Frontal cortex (tissue), 4 donors: ENCODE results near the gene BIN2. TPM values are rescaled to one million over a fixed set of nuclear protein-coding genes. Genes with fewer than 3 reads are reported as not detected.
"Not testable (repeated sequence)": the region's sequence is repeated elsewhere in the genome, so short reads cannot be mapped to it uniquely, and the experiment has no call there.

Experiments
- DNase-seq, 2 donors: peaks; one replicate each; pipeline ENCODE4 v3.0.0; 2012; ENCODE audit warnings: low spot score in 2 of 2
- FAIRE-seq: peaks from 2 replicates; lab custom pipeline; 2012; peaks lifted over from hg19 to GRCh38; lab: Jason Lieb, UNC
- total RNA-seq: library from RNA; depleted of rRNA; stranded (reverse); fragments of >200 nt; gene quantifications from one replicate; pipeline ENCODE4 v1.2.3, GENCODE V29; 2014
- donor health status: control.
- donor health status: control.
- donor health status: control.

The BIN2 gene
- total RNA-seq, 1 donor from 2014 or later, result 1.2 TPM

GRCh38 chr12:51348116-51348515, 24.1 kb upstream of the BIN2 start:
- FAIRE-seq, result no peak

DNA sequence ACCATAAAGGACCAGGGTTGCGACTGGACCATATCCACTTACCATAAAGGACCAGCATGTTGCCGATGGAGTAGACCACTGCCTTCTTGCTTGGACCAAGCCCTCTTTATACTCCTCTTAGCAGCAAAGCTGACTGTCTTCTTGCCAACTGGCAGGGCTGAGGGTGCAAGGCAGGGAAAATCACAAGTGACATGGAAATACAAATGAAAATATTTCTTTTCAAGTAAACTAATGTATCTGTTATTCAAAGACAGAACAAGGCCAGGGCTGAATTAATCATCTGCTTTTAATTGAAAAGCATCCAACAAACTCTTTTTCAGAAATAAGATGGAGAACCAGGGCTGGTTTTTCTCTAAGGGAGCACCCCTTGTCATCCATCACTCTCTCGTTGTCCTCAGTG, 22.6 kb upstream of the BIN2 start, which contains the start of gene CELA1:
Gene CELA1 (minus strand): TSS at position 99 of the 400 bp plus-strand sequence. CDS start 41 bp downstream, at position 58.
- DNase-seq (no peak), FAIRE-seq (no peak)

More at GRCh38 chr12:51348116-51348515, 24.1 kb upstream of the BIN2 start:
- no peak for DNase-seq

GRCh38 chr12:51345681-51346080, 21.7 kb upstream of the BIN2 start:
- DNase-seq, result no peak

DNA sequence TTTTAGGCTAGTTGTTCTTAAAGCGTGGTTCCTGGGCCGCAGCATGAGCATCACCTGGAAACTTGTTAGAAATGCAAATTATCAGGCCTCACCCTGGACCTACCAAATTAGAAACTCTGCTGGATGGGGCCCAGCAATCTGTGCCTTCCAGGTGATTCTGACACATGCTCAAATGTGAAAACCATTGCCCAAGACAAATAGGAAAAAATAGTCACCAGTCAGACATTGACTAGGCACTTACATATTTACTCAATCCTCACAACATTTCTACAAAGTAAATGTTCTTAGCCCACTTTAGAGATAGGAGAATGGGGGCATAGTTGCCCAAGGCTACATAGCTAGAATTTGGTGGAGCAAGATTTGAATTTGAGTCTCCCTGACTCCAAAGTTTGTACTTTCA, 19.2 kb upstream of the BIN2 start:
- FAIRE-seq, result no peak
- no peak for DNase-seq

More at GRCh38 chr12:51345681-51346080, 21.7 kb upstream of the BIN2 start:
- no peak for FAIRE-seq

DNA sequence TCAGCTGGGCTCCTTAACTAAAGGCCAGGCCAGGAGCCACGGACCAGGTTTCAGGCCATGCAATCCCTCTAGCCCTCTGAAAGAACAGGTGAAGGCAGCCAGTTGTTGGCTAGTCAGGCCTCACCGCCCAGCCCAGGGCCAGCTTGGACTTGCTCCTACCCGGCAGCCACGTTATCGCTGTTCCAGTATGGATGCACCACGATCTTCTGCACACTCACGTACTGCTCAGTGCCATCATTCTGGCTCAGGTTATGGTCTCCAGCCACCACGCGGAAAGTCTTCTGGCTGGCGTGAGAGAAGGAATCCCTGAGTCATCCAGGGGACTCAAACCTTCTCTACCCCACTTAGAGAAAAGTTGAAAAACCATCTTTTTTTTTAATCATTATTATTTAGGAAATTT, 18.4 kb upstream of the BIN2 start:
- FAIRE-seq (no peak), DNase-seq (no peak)

GRCh38 chr12:51341251-51342007, 17.5 kb upstream of the BIN2 start:
- DNase-seq (peak; percentile 59 to 71), FAIRE-seq (no peak)

GRCh38 chr12:51339750-51340149, 15.8 kb upstream of the BIN2 start:
- DNase-seq, result no peak
- FAIRE-seq, result no peak

- DNase-seq, FAIRE-seq: not testable (repeated sequence)
Measured at GRCh38 chr12:51337336-51337735, 13.4 kb upstream of the BIN2 start.

- FAIRE-seq (no peak), DNase-seq (no peak)
Measured at GRCh38 chr12:51335931-51336330, 12.0 kb upstream of the BIN2 start.

DNA sequence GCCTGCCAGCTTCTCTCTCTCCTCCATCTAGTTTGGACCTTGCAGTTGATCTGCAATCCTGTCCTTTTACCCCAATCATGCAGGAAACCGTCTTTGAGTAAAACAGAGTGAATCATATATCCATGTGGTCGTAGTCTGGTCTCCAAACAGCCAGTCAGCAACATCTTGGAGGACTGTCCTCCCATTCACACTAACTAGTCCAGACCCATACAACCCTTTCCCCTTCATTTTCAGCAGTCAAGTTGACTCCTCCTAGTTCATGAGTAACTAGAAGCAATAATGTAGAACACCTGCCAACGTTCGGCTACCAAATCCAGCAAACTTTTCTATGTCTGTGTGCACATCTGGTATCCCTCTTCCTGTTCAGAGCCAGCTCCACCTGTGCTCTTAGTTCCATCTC, 10.8 kb upstream of the BIN2 start:
- DNase-seq (no peak), FAIRE-seq (no peak)

- DNase-seq, result no peak
Measured at GRCh38 chr12:51333536-51333935, 9.6 kb upstream of the BIN2 start.

DNA sequence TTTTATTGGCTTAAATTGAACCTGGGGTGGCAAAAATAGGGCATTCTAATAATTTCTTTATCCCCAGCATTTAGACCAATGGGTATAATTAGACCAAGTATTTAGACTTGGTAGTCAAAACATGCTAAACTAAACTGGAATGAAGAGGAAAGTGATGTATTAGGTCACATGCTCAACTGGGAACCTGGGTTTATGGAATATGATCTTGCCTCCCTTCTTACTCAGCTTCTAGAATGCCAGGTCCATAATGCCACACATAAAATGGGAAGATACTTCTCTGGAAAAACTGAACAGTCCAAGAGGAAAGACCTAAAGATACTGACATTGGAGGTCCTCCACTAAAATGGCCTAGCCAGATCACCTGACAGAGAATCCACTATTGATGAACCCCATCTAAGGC, 6.2 kb upstream of the BIN2 start:
- DNase-seq (no peak), FAIRE-seq (no peak)

More at GRCh38 chr12:51333536-51333935, 9.6 kb upstream of the BIN2 start:
- FAIRE-seq, result no peak

DNA sequence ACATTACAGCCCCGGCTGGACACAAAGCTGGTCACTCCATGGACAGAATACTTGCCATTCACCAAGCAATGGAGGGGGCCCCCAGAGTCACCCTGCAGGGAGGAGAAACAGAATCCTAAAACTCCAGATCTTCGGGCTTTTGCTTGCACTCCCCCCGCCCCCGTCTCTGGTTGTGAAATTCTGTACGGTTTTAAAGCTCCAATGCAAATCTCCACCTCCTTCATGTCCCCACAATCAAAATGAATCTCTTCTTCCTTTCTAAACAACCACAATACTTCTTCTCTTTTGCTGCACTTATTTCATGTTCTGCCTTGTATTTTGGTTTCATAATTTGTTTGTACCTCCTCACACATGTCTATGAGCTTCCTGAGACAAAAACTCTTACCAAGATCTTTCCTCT, 5.8 kb upstream of the BIN2 start:
- DNase-seq (no peak), FAIRE-seq (no peak)

- no peak for FAIRE-seq
- DNase-seq, result no peak
Measured at GRCh38 chr12:51328587-51328986, 4.6 kb upstream of the BIN2 start.

GRCh38 chr12:51326698-51327439, 2.9 kb upstream of the BIN2 start:
- DNase-seq, result peak; percentile 28 to 30
- FAIRE-seq, result no peak

- DNase-seq (no peak), FAIRE-seq (no peak)
Measured at GRCh38 chr12:51324953-51325352, 979 bp upstream of the BIN2 start.

- DNase-seq (no peak), FAIRE-seq (no peak)
Measured at GRCh38 chr12:51323317-51323960, 535 bp downstream of the BIN2 start.

DNA sequence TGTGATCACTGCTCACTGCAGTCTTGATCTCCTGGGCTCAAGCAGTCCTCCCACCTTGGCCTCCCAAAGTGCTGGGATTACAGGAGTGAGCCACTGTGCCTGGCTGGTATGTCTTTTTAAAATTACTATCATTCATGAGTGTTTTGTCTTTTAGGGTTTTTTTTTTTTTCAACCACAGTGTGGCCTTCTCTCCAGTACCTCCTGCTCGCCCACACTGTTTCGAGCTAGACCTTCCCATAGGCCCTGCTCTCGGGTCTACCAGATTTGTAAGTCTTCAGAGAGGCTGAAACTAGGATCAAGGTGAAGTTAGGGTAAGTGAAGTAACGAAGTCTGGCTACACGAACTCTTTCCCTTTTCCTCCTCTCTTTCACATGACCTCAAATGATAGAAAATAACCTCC, 1.5 kb downstream of the BIN2 start:
- FAIRE-seq, result no peak
- DNase-seq, result no peak

GRCh38 chr12:51321882-51322281, 2.1 kb downstream of the BIN2 start:
- no peak for FAIRE-seq
- no peak for DNase-seq

DNA sequence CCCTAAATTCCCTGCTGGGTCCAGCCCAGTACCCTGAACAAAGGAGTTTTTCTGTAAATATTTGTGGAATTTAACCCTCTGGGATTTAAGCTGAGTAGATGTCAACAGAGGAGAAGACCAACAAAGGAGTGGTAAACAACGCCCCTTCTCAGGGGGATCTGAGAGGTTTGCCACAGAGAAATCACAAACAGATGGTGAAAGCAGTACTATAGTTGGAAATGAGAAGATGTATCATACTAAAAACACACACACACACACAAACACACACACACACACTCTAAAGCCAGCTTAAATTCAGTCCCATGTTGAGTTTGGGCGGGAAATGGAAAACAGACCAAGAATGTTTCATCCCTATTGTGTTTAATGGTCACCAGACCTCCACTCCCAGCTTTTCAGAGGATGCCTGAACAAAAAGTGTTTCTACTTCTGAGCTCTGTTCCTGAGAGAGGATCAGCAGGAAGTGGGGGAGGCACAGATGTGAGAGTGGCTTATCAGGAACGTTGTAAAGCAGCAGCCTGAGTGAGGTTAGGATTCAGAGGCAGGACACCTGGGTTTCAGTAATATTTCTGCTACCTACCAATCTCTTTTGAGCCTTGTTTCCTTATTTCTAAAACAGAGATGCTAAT, 3.2 kb downstream of the BIN2 start:
- DNase-seq, result no peak
- no peak for FAIRE-seq
